ENCODE data around the gene DRAM1.
"Not testable (repeated sequence)": the region's sequence is repeated elsewhere in the genome, so short reads cannot be mapped to it uniquely, and the experiment has no call there.

Gene DRAM1

GRCh38 chr12:101859664-101860607, 17.4 kb upstream of the DRAM1 start:
- DNase-seq = peak; percentile 20

DNA sequence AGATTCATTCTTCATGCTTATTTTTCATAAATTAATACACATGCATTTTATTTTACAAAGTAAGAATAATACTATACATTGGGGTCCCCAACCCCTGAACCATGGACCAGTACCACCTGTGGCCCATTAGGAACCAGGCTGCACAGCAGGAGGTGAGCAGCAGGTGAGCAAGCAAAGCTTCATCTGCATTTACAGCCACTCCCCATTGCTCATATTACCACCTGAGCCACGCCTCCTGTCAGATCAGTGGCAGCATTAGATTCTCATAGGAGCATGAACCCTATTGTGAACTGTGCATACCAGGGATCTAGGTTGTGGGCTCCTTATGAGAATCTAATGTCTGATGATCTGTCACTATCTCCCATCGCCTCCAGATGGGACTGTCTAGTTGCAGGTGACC, 15.7 kb upstream of the DRAM1 start:
- not testable (repeated sequence) for DNase-seq

DNA sequence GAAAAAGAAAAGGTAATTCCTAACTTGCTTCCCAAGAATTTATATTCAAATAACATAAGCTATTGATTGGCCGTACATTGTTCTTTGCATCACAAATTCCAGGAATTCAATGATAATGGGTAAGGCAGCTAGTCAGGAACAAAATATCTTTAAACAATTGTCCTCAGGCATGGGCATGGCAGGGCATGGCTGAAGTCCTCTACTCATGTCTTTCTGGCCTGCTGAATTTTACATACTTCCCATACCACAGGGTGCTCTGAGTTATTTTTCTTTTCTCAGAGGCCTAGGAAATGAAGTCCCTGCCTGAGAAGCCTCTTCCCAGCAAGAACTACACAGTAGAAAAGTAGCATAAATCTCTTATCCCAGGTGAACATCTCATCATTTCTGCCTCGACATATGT, 15.1 kb upstream of the DRAM1 start:
- no peak for DNase-seq

GRCh38 chr12:101863981-101864380, 13.4 kb upstream of the DRAM1 start:
- DNase-seq = no peak

DNA sequence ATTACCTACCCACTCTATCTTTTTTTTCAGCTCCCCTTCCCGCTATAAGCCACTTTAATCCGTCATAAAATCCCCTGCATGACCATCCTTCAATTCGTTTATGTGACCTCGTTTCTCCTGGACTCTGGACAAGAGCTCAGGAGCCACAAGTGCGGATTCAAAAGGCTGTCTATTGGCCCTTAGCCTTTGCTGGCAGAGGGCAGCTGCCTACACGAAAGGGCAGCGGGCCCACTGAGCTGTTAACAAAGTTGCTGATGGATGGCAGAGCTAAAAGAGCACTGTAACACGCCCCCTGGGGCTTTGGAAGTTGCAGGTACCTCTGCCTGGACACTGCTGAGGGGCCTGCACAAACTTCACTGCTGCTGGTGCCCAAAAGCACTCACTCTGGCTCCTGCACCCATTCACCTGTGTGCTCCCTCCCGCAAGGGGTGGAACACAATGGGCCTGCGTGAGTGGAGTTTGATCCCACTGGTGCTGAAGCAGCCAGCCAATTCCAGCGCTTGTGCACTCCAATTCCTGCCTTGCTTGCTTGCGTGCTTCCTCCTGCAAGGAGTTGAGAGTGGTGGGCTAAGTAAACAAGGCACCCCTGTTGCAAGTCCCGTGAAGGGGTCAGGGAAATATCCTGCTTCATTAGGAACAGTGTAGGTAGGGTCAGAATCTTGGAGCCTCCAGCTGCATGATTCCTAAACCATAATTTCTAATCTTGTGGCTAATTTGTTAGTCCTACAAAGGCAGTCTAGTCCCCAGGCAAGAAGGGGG, 10.6 kb upstream of the DRAM1 start:
- DNase-seq = no peak

GRCh38 chr12:101867619-101868018, 9.8 kb upstream of the DRAM1 start:
- DNase-seq = not testable (repeated sequence)

- DNase-seq = no peak
Observed at GRCh38 chr12:101870925-101871324, 6.5 kb upstream of the DRAM1 start.

DNA sequence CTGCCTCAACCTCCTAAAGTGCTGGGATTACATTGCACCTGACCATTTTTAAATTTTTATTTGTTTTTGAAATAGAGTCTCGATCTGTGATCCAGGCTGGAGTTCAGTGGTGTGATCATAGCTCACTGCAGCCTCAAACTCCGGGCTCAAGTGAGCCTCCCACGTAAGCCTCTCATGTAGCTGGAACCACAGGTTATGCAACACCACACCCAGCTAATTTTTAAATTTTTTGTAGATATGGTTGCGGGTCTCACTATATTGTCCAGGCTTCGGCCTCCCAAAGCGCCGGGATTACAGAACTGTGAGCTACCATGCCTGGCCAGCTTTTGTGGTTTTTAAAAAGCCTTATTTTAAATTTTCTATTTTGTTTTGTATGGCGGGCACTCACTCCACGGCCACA, 2.2 kb upstream of the DRAM1 start:
- DNase-seq = no peak

GRCh38 chr12:101876322-101876860, 989 bp upstream of the DRAM1 start:
- peak; percentile 62 for DNase-seq

- DNase-seq = peak; percentile 14
Observed at GRCh38 chr12:101877806-101878242, 444 bp downstream of the DRAM1 start.

DNA sequence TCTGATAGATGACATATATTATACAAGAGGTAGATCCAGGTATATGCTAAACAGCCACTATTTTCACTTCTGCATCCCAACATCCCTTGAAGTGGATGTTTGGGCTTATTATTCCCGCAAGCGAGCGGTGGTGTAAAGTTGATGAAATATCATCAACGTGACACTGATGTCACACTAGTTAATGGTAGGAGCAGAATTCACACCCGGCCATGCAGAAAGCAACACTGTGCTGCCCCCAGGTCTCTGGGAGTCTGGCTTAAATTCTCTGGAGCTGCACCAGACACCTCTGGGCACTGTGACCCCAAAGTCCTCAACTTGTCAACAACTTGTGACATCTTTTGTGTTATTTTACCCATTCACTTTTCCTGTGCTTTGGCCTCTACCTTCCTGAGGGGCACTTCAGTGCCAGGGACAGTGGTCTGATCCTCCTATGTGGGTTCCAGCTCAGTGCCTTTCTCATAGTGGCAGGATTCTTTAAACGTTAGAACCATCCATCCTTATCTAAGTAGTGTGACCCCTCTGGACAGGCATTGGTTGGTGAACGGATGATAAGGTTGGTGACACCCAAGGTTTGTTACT, 952 bp downstream of the DRAM1 start:
- DNase-seq = no peak

DNA sequence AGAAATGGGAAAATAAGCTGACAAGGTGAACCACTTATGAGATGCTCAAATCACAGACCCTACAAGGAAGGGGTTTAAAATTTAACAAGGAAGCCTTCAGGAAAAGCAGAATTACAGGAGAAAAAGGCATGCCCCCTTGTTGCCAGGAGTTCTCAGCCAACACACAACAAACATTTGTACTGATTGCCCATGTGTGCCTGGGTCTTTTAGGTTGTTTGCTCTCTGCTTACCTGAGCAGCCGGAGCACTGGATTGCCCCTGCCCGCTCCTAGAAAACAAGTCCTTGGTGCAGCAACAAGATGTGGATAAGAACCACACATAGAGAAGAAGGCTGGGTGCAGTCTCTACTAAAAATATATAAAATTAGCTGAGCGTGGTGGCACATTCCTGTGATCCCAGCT, 3.4 kb downstream of the DRAM1 start:
- DNase-seq = no peak

- no peak for DNase-seq
Observed at GRCh38 chr12:101881228-101881627, 3.8 kb downstream of the DRAM1 start.

DNA sequence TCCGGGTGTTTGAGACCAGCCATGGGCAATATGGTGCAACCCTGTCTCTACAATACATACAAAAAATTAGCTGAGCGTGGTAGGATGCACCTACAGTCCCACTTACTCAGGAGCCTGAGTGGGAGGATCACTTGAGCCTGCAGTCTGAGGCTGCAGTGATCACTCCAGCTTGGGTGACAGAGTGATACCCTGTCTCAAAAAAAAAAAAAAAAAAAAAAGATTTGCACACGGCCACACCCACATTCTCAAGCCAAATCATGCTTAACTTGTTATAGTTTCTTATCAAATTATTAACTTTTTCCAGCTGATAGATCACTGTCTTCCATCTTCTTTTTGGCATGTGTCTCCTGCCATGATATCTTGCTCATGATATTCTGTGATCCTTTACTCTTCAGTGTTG, 6.8 kb downstream of the DRAM1 start:
- no peak for DNase-seq

- DNase-seq = not testable (repeated sequence)
Observed at GRCh38 chr12:101884781-101885340, 7.5 kb downstream of the DRAM1 start.

DNA sequence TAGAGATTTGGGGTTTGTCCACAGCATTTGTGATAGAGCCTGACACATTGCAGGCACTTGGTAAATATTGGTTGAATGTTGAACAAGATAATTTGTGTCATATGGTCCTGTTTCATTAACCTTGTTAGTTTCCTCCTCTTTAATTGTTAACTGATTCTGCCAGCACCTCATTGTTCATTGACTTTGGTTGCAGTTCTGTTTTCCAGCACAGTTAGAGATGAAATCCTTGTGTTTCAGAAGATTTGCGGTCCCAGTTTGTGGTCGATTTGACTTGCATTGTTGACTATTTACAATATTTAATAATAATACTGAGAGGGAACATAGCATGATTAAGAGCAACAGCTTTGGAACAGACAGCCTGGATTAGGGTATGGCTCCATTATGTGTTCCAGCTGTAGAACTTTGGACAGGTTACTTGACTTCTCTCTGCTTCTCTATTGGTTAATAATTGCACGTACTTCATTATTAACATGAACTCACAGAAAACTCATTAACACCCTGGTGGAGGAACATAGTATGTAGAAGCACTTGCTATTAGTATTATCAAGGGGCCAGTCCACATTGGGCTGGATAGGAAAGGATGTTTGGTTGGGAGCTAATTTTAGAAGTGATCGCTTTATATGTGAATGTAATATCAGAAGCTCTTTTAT, 8.7 kb downstream of the DRAM1 start:
- no peak for DNase-seq

DNA sequence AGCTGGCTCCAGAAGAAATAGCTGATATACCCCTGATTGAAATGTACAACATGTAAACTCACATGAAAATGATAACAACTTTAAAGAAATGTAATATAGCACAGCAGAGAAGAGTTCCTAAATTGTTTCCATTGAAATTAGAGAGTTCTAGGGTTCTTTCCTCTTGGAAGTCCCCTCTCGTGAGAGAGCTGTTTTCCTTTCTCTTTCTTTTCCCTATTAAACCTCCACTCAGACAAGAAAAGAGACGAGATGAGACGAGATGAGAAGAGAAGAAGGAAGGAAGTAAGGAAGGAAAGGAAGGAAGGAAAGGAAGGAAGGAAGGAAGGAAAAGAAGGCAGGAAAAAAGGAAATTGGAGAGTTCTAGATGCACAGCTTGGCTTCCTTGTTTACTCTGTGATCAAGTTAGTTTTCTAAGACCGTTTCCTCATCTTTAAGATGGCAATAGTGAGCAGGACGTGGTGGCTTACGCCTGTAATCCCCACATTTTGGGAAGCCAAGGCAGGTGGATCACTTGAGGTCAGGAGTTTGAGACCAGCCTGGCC, 11.9 kb downstream of the DRAM1 start:
- no peak for DNase-seq

- DNase-seq = peak; percentile 96
Observed at GRCh38 chr12:101891462-101891971, 14.1 kb downstream of the DRAM1 start.

- DNase-seq = no peak
Observed at GRCh38 chr12:101892794-101893193, 15.4 kb downstream of the DRAM1 start.

DNA sequence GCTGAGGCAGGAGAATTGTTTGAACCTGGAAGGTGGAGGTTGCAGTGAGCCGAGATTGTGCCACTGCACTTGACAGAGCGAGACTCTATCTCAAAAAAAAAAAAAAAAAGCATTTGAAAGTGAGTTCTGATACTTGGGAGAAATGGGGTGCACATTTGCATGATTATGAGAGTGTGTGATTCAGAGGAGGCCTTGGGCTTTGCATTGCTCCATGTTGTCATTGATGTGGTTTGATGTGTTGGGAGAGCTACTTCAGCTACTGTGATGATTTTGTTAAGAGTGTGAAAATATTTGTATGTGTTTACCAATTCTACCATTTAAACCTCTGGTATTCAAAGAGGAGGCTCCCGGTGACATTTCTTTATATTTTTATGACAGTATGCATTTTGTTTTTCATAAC, 24.4 kb downstream of the DRAM1 start:
- no peak for DNase-seq

GRCh38 chr12:101902641-101903040, 25.3 kb downstream of the DRAM1 start:
- no peak for DNase-seq

DNA sequence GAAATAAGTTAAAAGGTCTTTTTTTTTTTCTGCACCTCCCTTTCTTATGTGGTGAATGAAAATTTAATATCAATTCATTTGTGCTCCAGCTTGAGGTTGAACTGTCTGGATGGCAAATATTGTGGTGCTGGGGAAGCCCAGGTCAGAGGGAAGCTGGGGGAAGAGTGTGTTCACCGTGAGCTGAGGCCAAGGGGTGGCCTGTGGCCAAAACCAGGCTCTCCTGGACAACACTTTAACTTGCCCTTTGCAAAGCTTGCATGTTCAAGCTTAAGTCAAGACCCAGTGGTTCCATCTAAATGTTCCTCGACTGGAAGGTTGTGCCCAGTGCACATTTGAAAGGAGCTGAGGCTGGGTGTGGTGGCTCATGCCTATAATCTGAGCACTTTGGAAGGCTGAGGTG, 28.8 kb downstream of the DRAM1 start:
- no peak for DNase-seq
